Activated naive CD4-positive, alpha-beta T cell treated with anti-CD3 and anti-CD28 coated beads for 36 hours (primary cell): Measurements from ENCODE around the gene LRTM1. TPM values are rescaled to one million over a fixed set of nuclear protein-coding genes. Genes with fewer than 3 reads are reported as not detected.

Experiments
- CTCF ChIA-PET: fragments of 350-600 bp; sonication (Branson Sonifier 250); formaldehyde crosslinking; loops from one replicate; lab custom pipeline; 2021; ENCODE audit warnings: antibody characterized with exemption; lab: Charles Lee
- DNase-seq: peaks from one replicate; pipeline ENCODE4 v3.0.0-alpha.2; 2020
- H3K27ac Mint-ChIP-seq: one replicate; pipeline ENCODE4 v1.8.0; 2021; ENCODE audit warnings: mild to moderate bottlenecking, mixed read lengths
- H3K27me3 Mint-ChIP-seq: one replicate; pipeline ENCODE4 v1.8.0; 2021; ENCODE audit warnings: low read depth, mixed read lengths
- H3K36me3 Mint-ChIP-seq: one replicate; pipeline ENCODE4 v1.8.0; 2021; ENCODE audit warnings: low read depth, mixed read lengths
- H3K4me1 Mint-ChIP-seq: one replicate; pipeline ENCODE4 v1.8.0; 2021; ENCODE audit warnings: low read depth, mixed read lengths
- H3K4me3 Mint-ChIP-seq: one replicate; pipeline ENCODE4 v1.8.0; 2021; ENCODE audit warnings: mild to moderate bottlenecking, moderate library complexity, mixed read lengths
- H3K9me3 Mint-ChIP-seq: one replicate; pipeline ENCODE4 v1.8.0; 2021; ENCODE audit warnings: mixed read lengths
- intact Hi-C: fragments of 100-400 bp; cut with micrococcal nuclease; formaldehyde crosslinking; loops from one replicate; pipeline ENCODE4 v1.15.1; 2023
- total RNA-seq, 2 experiments: library from RNA; stranded (reverse); gene quantifications; one replicate each; pipeline ENCODE4 v1.2.3, GENCODE V29; 2021

Gene LRTM1
- total RNA-seq = not detected

GRCh38 chr3:54928046-54928770 is at the start of gene LRTM1:
Gene LRTM1 (minus strand): TSS chr3:54928059. CDS start chr3:54927911, 148 bp downstream.
- no peaks in the 10 kb centered on the region for H3K9me3 Mint-ChIP-seq
- intact Hi-C loops = no loop called here
- H3K4me3 Mint-ChIP-seq = no peak within 1 kb of the TSS
- no peaks in the 10 kb centered on the region for H3K4me1 Mint-ChIP-seq
- DNase-seq = no peak
- no peak within 1 kb of the TSS for H3K27ac Mint-ChIP-seq
- H3K27me3 Mint-ChIP-seq = no peaks in the 10 kb centered on the region
- no peaks in the 10 kb centered on the region for H3K36me3 Mint-ChIP-seq
- CTCF ChIA-PET = no interaction called here

- H3K27ac Mint-ChIP-seq = no peak overlapping the region
- no peaks in the 10 kb centered on the region for H3K36me3 Mint-ChIP-seq
- H3K9me3 Mint-ChIP-seq = no peaks in the 10 kb centered on the region
- CTCF ChIA-PET = no interaction called here
- no peaks in the 10 kb centered on the region for H3K4me1 Mint-ChIP-seq
- no peak overlapping the region for H3K4me3 Mint-ChIP-seq
- no peak for DNase-seq
- H3K27me3 Mint-ChIP-seq = no peaks in the 10 kb centered on the region
- intact Hi-C loops = no loop called here
These were observed 49.6 kb upstream of the LRTM1 start for GRCh38 chr3:54977439-54977838.

GRCh38 chr3:54970895-54971294 is 43.0 kb upstream of the LRTM1 start:
- no peak overlapping the region for H3K4me3 Mint-ChIP-seq
- H3K27ac Mint-ChIP-seq = no peak overlapping the region
- CTCF ChIA-PET = no interaction called here
- no peaks in the 10 kb centered on the region for H3K4me1 Mint-ChIP-seq
- peaks cover under 1% of the 10 kb centered on the region for H3K27me3 Mint-ChIP-seq
- no peak for DNase-seq
- H3K9me3 Mint-ChIP-seq = no peaks in the 10 kb centered on the region
- intact Hi-C loops = no loop called here
- H3K36me3 Mint-ChIP-seq = no peaks in the 10 kb centered on the region

- H3K36me3 Mint-ChIP-seq = no peaks in the 10 kb centered on the region
- no peaks in the 10 kb centered on the region for H3K4me1 Mint-ChIP-seq
- intact Hi-C loops = no loop called here
- no peak for DNase-seq
- H3K27me3 Mint-ChIP-seq = peaks cover 8% of the 10 kb centered on the region
- no peaks in the 10 kb centered on the region for H3K9me3 Mint-ChIP-seq
- no peak overlapping the region for H3K27ac Mint-ChIP-seq
- CTCF ChIA-PET = no interaction called here
- no peak overlapping the region for H3K4me3 Mint-ChIP-seq
These were observed 41.8 kb upstream of the LRTM1 start for GRCh38 chr3:54969652-54970051.

- Mint-ChIP-seq H3K27me3 (peaks cover 8% of the 10 kb centered on the region), H3K4me1 (no peaks in the 10 kb centered on the region), H3K27ac (no peak overlapping the region), H3K36me3 (no peaks in the 10 kb centered on the region), H3K9me3 (no peaks in the 10 kb centered on the region), H3K4me3 (no peak overlapping the region)
- intact Hi-C loops = no loop called here
- CTCF ChIA-PET = interaction anchor here (0.6 kb wide), 1 partner anchor 404 kb away, joined by 3 read pairs; no protein-coding TSS in a partner anchor
- no peak for DNase-seq
These were observed 40.8 kb upstream of the LRTM1 start for GRCh38 chr3:54968546-54969172.

GRCh38 chr3:54967731-54968161 is 39.9 kb upstream of the LRTM1 start:
- CTCF ChIA-PET = interaction anchor here (0.7 kb wide), 1 partner anchor 280 kb away, joined by 3 read pairs; no protein-coding TSS in a partner anchor
- Mint-ChIP-seq H3K4me3 (no peak overlapping the region), H3K27me3 (peaks cover 8% of the 10 kb centered on the region), H3K9me3 (no peaks in the 10 kb centered on the region), H3K4me1 (no peaks in the 10 kb centered on the region), H3K27ac (no peak overlapping the region), H3K36me3 (no peaks in the 10 kb centered on the region)
- intact Hi-C loops = no loop called here
- no peak for DNase-seq

- no peaks in the 10 kb centered on the region for H3K4me1 Mint-ChIP-seq
- no peak overlapping the region for H3K4me3 Mint-ChIP-seq
- no peaks in the 10 kb centered on the region for H3K36me3 Mint-ChIP-seq
- no peaks in the 10 kb centered on the region for H3K9me3 Mint-ChIP-seq
- DNase-seq = no peak
- H3K27me3 Mint-ChIP-seq = peaks cover 8% of the 10 kb centered on the region
- intact Hi-C loops = no loop called here
- no peak overlapping the region for H3K27ac Mint-ChIP-seq
- CTCF ChIA-PET = no interaction called here
These were observed 39.1 kb upstream of the LRTM1 start for GRCh38 chr3:54966979-54967378.

- H3K4me1 Mint-ChIP-seq = no peaks in the 10 kb centered on the region
- DNase-seq = no peak
- intact Hi-C loops = no loop called here
- CTCF ChIA-PET = interaction anchor here (0.6 kb wide), 1 partner anchor 32 kb away, joined by 4 read pairs; no protein-coding TSS in a partner anchor
- no peak overlapping the region for H3K4me3 Mint-ChIP-seq
- peaks cover 8% of the 10 kb centered on the region for H3K27me3 Mint-ChIP-seq
- no peak overlapping the region for H3K27ac Mint-ChIP-seq
- no peaks in the 10 kb centered on the region for H3K36me3 Mint-ChIP-seq
- H3K9me3 Mint-ChIP-seq = no peaks in the 10 kb centered on the region
These were observed 37.9 kb upstream of the LRTM1 start for GRCh38 chr3:54965746-54966145.

GRCh38 chr3:54964081-54964480 is 36.2 kb upstream of the LRTM1 start:
- Mint-ChIP-seq H3K27ac (no peak overlapping the region), H3K27me3 (peaks cover 8% of the 10 kb centered on the region), H3K9me3 (no peaks in the 10 kb centered on the region), H3K36me3 (no peaks in the 10 kb centered on the region), H3K4me1 (no peaks in the 10 kb centered on the region), H3K4me3 (no peak overlapping the region)
- intact Hi-C loops = no loop called here
- DNase-seq = no peak
- CTCF ChIA-PET = no interaction called here

- peaks cover 8% of the 10 kb centered on the region for H3K27me3 Mint-ChIP-seq
- DNase-seq = no peak
- H3K27ac Mint-ChIP-seq = no peak overlapping the region
- CTCF ChIA-PET = no interaction called here
- no peak overlapping the region for H3K4me3 Mint-ChIP-seq
- H3K36me3 Mint-ChIP-seq = no peaks in the 10 kb centered on the region
- no peaks in the 10 kb centered on the region for H3K9me3 Mint-ChIP-seq
- H3K4me1 Mint-ChIP-seq = no peaks in the 10 kb centered on the region
- intact Hi-C loops = no loop called here
These were observed 35.8 kb upstream of the LRTM1 start for GRCh38 chr3:54963641-54964040.

- DNase-seq = no peak
- Mint-ChIP-seq H3K4me1 (no peaks in the 10 kb centered on the region), H3K27ac (no peak overlapping the region), H3K27me3 (peaks cover 8% of the 10 kb centered on the region), H3K4me3 (no peak overlapping the region), H3K36me3 (no peaks in the 10 kb centered on the region), H3K9me3 (no peaks in the 10 kb centered on the region)
- intact Hi-C loops = no loop called here
- CTCF ChIA-PET = no interaction called here
These were observed 34.3 kb upstream of the LRTM1 start for GRCh38 chr3:54962200-54962599.

- intact Hi-C loops = no loop called here
- Mint-ChIP-seq H3K4me1 (no peaks in the 10 kb centered on the region), H3K4me3 (no peak overlapping the region), H3K27me3 (peaks cover 5% of the 10 kb centered on the region), H3K27ac (no peak overlapping the region), H3K9me3 (no peaks in the 10 kb centered on the region), H3K36me3 (no peaks in the 10 kb centered on the region)
- no peak for DNase-seq
- CTCF ChIA-PET = no interaction called here
These were observed 32.8 kb upstream of the LRTM1 start for GRCh38 chr3:54960701-54961100.

- no peak overlapping the region for H3K27ac Mint-ChIP-seq
- no peaks in the 10 kb centered on the region for H3K27me3 Mint-ChIP-seq
- DNase-seq = no peak
- no peaks in the 10 kb centered on the region for H3K9me3 Mint-ChIP-seq
- H3K36me3 Mint-ChIP-seq = no peaks in the 10 kb centered on the region
- no peaks in the 10 kb centered on the region for H3K4me1 Mint-ChIP-seq
- CTCF ChIA-PET = no interaction called here
- intact Hi-C loops = no loop called here
- H3K4me3 Mint-ChIP-seq = no peak overlapping the region
These were observed 32.2 kb upstream of the LRTM1 start for GRCh38 chr3:54960082-54960481.
